ENCODE data around the gene RPLP1. TPM values are rescaled to one million over a fixed set of nuclear protein-coding genes. Genes with fewer than 3 reads are reported as not detected.

The RPLP1 gene
- total RNA-seq, 1 donor from 2014 or later = 617 TPM

GRCh38 chr15:69451951-69452691 lies 497 bp upstream of the RPLP1 start:
- DNase-seq (ENCODE audit: low read depth) = no peak
- TF ChIP-seq, protein P1, sequence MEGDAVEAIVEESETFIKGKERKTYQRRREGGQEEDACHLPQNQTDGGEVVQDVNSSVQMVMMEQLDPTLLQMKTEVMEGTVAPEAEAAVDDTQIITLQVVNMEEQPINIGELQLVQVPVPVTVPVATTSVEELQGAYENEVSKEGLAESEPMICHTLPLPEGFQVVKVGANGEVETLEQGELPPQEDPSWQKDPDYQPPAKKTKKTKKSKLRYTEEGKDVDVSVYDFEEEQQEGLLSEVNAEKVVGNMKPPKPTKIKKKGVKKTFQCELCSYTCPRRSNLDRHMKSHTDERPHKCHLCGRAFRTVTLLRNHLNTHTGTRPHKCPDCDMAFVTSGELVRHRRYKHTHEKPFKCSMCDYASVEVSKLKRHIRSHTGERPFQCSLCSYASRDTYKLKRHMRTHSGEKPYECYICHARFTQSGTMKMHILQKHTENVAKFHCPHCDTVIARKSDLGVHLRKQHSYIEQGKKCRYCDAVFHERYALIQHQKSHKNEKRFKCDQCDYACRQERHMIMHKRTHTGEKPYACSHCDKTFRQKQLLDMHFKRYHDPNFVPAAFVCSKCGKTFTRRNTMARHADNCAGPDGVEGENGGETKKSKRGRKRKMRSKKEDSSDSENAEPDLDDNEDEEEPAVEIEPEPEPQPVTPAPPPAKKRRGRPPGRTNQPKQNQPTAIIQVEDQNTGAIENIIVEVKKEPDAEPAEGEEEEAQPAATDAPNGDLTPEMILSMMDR (conservative IDR thresholded peaks at IDR 0.05; ENCODE audit: low read depth, low read length) = no peak
- H3K4me3 ChIP-seq (ENCODE audit: low read depth, low read length) = peak overlapping the region; percentile 89

DNA sequence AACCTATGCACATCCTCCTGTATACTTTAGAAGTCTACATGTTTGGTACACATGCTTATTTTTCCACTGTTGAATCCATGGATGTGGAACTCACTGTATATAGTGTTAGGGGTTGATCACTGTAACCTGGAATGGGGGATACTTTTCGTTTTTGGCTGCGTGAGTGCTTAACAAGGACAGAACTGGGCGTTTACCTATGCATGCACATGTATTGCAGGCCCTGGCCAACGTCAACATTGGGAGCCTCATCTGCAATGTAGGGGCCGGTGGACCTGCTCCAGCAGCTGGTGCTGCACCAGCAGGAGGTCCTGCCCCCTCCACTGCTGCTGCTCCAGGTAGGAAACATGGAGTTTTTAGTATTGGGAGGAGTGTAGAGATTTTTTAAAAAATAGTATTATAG lies 2.3 kb downstream of the RPLP1 start:
- no peak for DNase-seq (ENCODE audit: low read depth)
- H3K4me3 ChIP-seq (ENCODE audit: low read depth, low read length) = peak overlapping the region; percentile 89
- TF ChIP-seq, protein P1 (conservative IDR thresholded peaks at IDR 0.05; ENCODE audit: low read depth, low read length) = no peak

DNA sequence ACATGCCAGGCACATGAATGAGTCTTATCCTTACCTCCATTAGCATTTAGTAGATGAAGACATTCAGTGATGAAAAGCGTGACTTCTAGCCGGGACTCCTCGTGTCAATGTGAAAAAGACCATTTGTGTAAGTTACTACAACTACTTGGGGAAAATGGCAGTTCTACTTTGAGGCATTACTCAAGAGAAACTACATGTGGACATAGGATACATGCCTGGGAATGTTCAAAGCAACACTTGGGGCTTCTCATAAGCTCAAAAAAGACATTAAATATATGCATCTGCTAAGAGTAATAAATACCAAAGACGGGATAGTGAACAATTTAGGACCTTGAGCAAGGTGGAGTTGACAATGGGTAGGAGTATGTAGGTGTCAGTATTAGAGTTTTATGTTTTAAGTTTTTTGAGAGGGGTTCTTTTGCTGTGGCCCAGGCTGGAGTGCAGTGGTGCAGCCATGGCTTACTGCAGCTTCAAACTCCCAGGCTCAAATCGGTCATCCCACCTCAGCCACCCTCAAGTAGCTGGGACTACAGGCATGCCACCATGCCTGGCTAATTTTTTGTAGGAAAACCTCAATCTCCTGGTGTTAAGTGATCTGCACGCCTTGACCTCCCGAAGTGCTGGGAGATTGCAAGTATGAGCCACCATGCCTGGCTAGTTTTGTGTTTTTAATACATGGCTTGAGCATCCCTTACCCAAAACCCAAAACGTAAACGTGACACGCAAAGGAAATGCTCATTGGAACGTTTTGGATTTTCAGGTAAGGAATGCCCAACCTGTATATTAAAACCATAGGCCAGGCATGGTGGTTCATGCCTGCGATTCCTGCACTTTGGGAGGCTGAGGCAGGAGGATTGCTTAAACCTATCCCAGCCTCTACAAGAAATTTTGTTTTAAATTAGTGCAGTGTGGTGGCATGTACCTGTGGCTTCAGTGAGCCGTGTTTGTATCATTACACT lies 3.9 kb downstream of the RPLP1 start:
- TF ChIP-seq, protein P1 (conservative IDR thresholded peaks at IDR 0.05; ENCODE audit: low read depth, low read length) = no peak
- H3K4me3 ChIP-seq (ENCODE audit: low read depth, low read length) = no peak overlapping the region
- no peak for DNase-seq (ENCODE audit: low read depth)

DNA sequence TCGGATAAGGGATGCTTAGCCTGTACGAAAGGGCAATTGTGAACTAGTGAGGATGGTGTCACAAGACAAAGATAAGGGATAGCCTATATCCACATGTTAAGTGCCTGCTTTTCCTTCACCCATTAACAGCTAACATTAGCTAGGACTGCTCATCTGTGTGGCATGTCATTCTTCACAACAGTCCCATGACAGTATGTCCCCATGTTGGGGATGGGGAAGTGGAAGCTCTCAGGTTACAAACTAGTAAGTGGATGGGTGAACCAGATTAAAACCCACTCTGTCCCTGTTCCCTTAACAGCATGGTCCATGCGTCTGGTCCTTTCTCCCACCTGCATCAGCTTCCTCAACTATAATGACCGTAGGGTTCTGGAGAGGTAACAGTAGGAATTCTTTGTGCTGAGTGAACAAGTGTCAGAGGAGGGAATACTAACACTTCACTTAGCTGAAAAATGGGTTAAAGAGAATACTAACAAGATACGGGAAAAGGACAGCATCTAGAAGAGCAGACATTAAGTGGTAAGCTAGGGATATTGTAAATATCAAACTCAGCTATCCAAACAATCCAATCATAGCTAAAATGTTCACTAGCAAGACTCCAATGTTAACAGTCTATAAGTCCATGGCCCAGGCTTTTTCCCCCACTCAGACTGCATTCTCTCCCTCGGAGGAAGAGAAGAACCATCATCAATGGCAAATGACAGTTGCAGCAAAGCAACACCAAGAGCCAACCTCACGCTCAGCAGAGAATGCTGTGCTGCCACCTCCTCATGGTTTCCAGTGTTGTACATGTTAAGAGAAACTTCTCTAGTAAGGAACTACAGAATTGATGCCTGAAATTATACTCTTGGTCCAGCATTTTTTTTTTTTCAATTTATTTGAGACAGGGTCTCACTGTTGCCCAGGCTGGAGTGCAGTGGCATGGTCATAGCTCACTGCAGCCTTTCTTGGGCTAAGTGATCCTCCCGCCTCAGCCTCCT lies 5.0 kb downstream of the RPLP1 start:
- H3K4me3 ChIP-seq (ENCODE audit: low read depth, low read length) = no peak overlapping the region
- TF ChIP-seq, protein P1 (conservative IDR thresholded peaks at IDR 0.05; ENCODE audit: low read depth, low read length) = no peak
- DNase-seq (ENCODE audit: low read depth) = no peak

DNA sequence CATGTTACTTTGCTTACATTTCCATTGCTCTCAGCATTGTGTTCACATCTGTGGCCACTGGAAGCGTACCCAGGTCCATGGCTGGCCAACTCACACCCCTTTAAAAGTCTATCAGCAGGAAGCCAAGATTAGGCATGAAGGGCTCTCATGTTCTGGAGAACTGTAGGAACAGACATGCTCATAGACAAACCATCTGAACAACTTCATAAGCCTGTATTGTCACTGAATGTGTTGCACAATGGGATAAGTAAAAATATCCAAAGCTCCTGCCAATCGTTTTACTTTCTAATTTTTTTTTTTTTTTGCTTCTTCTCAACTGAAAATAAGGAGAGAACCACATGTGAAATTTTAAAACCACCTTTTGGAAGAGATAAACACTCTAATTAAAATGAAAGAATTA lies 6.4 kb downstream of the RPLP1 start:
- DNase-seq (ENCODE audit: low read depth) = no peak

GRCh38 chr15:69460481-69460880 lies 7.9 kb downstream of the RPLP1 start:
- TF ChIP-seq, protein P1 (conservative IDR thresholded peaks at IDR 0.05; ENCODE audit: low read depth, low read length) = no peak
- no peak for DNase-seq (ENCODE audit: low read depth)
- no peak overlapping the region for H3K4me3 ChIP-seq (ENCODE audit: low read depth, low read length)

More for the DNA sequence above, 6.4 kb downstream of the RPLP1 start:
- TF ChIP-seq, protein P1 (conservative IDR thresholded peaks at IDR 0.05; ENCODE audit: low read depth, low read length) = no peak
- H3K4me3 ChIP-seq (ENCODE audit: low read depth, low read length) = no peak overlapping the region
